Activated gamma-delta T cell treated with anti-CD3 and anti-CD28 coated beads, Interleukin-2, amount 50 U/mL, for 16 hours (primary cell): ENCODE data around the gene MICALL2.

Source experiments
- DNase-seq: peaks from one replicate; pipeline ENCODE4 v3.0.0-alpha.2; 2020; ENCODE audit warnings: low read depth

Gene MICALL2

DNA sequence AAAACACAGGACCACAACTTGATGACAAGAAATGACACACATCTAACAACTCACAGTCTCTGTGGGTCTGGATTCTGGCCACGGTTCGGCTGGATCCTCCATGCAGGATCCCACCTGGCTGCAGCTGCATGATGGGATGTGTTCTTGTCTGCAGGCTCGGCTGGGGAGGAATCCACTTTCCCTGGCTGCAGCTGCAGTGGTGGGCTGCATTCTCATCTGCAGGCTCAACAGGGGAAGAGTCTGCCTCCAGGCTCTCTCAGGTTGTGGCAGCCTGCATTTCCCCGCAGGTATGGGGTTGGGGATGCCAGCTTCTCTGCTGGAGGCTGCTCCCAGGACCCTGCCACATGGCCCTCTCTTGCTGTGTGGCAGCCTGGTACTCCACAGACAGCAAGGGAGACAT lies 64.9 kb downstream of the MICALL2 start:
- no peak for DNase-seq

DNA sequence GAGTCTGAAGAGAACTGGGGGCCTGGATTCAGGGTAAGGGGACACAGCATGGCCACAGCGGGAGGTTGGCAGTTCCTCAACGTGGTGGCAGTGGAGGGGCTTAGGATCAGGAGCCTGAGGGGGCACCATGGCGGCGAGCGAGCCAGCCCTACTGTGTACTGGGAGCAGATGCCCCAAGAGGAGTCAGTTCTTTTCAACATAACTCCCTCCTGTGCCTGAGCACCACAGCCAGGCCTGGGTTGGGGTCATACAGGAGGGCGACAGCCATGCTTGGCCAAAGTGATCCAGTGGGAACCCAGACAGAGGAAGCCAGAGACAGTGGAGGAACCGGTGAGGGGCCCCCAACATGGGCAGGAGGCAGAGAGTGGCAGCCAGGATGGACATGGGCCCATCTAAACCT lies 65.8 kb downstream of the MICALL2 start:
- no peak for DNase-seq

DNA sequence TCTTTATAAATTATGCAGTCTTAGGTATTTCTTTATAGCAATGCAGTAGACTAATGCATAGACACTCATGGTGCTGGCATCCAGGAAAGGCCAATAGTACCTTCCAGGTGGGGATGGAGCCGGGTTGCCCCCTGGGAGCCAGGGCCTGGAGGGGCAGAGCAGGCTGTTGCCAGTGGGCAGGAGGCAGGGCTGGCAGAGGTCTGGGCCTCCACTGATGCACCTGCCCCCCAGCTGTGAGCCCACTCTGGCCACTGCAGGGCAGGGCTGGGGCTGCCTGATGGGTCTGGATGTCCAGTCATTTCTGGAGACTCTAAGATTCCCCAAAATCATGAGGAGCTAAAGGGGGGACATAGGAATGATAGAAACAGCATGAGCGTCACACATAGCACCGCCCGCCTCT lies 66.7 kb downstream of the MICALL2 start:
- DNase-seq: no peak

DNA sequence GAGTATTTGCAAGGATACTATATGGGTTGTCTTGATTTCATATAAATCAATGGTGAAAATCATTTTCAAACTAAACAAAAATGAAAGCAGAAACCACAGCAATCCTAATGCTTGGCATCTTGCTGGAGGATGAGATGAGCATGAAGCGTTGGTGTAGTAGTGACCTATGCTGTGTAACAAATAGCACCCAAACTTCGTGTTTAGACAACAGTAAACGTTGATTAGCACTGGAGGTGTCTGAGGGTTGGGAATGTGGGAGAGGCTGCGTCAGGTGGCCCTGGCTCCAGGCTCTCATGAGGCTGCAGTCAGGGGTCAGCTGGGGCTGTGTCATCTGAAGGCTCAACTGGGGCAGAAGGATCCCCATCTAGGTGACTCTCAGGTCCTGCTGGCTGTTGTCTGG lies 67.8 kb downstream of the MICALL2 start:
- DNase-seq: no peak

DNA sequence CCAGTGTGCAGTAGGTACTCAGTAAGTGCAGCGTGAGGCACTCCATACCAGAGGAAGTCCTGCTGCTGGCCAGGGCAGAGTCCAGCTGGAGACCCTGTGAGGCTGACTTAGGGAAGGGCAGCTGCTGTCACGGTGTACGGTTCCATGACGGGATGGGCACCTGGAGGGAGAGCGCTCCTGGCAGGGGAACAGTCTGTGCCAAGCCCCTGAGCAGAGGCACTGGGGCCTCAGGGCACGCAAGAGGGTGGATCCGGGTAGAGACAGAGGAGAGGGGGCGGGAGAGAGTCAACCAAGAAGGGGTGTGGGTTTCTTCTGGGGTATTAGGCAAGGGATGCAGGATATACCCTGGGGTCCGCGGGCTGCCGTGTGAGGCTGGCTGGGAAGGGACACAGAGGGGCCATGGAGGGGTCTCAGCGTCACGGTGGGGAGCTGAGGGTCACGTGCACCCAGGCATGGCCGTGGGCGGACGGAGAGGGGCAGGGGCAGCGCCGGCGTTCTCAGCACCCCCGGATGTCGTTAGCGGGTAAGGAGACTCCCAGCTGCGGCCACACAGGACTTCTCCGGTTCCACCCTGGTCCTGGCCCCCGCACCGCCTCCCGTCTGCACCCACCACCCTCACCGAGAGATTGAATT lies 70.5 kb downstream of the MICALL2 start:
- no peak for DNase-seq

DNA sequence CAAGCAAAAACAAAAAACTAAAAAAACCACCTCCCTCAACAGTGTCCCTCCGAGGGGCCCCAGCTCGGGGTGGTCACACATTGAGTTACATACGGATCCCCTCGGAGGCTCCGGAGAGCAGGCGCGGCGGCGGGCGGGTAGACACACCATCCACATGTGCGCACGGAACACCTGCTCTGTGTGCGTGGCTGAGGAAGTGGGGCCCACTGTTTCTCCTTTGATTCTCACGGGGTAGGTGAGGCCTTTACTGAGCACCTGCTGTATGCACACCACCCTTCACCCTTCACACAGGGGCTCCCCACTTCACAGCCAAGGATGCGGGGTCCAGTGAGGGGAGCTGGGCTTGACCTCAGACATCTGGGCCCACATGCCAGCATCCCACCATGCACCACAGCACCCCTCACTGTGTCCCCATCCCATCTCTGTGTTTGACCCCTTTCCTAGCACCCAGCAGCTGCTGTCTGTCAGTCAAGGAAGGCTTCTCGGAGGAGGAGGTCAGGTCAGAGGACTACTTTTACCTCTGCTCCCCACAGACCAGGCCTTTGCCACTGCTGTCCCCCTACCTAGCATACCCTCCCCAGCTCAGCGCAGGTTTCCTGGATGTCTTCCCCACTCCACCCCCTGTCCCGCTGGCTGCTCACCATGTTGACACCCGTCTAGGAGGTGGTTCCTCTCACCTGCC lies 71.1 kb downstream of the MICALL2 start:
- no peak for DNase-seq

DNA sequence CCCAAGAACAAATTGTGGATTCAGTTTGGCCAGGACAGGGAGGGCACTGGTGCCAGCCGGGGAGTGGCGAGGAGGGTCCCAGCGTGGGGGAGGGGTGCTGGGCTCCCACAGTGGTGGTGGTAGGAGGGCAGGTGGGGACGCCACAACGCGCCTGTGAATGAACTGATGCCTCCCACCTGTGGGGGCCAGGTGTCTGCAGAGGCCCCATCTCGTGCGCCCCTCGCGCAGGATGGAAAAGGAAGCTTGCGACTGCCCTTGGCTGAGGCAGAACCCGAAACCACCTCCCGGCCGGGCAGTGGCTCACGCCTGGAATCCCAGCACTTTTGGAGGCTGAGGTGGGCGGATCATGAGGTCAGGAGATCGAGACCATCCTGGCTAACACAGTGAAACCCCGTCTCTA lies 72.0 kb downstream of the MICALL2 start:
- DNase-seq: no peak

DNA sequence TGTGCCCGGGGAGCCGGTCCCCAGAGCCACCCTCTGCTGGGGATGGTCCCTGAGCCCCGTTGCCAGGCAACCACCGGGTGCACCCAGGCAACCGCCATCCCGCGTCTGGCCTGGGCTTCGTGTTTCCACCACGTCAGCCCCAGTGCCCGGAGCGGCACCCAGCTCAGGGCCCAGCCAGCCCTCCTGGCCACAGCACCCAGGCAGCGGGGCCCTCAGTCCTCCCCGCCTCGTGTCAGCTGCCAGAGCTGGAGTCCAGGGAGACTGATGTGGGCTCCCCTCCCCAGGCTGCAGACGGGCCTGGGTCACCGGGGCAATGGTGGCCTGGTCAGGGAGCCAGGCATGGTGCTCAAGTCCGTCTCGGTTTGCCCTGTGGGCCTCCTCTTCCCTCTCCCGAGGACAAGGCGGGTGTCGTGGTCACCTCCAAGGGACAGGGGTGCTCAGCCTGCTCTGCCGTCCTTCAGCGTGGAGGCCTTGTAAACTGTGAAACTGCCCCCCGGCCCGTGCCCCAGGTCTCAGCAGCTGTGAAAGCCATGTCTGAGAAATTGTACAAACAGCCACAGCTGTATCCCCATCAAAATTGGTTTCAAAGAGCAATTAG lies 72.5 kb downstream of the MICALL2 start:
- no peak for DNase-seq

DNA sequence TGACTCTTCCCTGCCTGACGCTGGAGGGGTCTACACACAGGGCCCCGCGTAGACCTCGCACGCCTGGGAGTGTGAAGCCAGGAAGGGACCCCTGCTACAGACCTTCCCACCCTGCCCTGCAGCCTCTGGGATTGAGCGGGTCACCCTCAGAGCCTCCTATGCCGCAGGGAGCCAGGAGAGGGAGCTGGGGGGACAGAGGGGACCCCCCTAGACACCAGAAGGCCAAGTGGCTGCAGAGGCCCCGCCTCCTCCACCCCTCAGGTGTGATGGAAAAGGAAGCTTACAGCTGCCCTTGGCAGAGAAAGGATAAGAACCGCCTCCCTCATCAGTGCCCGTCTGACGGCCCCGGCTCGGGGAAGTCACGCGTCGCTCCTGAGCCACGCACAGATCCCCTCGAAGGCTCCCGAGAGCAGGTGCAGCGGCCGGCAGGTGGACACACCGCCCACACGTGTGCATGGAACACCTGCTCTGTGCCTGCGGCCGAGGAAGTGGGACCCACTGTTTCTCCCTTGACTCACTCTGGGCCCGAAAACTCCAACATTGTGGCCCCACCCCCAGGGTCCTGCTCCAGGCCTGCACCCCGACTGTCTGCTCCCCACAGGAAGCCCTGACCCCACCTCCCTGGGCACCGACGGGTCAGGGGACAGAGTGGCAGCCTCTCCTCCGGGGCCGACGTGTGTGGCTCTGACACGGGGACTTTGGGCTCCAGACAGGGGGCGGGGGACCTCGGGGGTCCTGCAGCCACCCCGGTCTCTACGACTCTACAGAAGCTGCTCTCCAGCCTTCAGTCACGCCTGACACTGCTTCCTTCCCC lies 73.3 kb downstream of the MICALL2 start:
- no peak for DNase-seq

DNA sequence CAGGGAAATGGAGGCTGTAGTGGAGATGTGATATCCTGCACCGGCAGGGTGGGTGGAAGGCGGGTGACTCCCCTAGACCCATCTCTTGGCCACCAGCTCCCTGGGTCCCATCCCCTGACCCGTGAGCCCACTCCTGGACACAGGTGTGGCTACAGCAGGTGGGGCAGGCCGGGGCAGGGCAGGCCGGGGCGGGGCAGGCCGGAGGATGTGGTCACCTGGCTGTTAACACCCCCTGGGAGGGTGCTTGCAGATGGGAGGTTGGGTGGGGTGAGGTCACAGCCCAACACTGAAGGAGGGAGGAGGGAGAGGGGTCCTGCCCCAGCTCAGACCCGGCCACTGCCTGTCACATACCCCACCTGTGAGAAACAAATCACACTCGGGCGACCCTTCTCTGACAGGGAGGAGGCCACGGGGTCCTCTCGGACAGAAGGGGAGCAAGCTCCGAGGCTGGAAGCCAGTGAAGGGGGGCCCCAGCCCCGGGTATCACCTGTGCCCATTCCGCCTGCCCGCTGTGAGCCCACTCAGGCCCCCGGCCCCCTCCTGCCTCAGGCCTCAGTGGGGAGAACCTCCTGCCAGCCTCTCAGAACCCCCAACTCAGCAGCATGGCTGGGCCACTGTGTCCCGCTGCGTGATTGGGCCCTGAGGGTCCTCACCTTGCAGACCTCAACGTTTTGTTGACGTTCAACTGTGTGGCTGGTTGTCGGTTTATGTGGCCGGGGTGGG lies 74.0 kb downstream of the MICALL2 start:
- DNase-seq: no peak
